DMS 273 (cell line): ENCODE results near the gene CDX1.

Experiments
- DNase-seq: peaks from one replicate; lab custom pipeline; 2025; ENCODE audit not compliant: unreplicated experiment; lab: John Stamatoyannopoulos, UW

CDX1 gene

GRCh38 chr5:150131461-150131860 lies 35.1 kb upstream of the CDX1 start:
- DNase-seq = no peak

- no peak for DNase-seq
Measured at GRCh38 chr5:150131978-150132694, 34.4 kb upstream of the CDX1 start.

DNA sequence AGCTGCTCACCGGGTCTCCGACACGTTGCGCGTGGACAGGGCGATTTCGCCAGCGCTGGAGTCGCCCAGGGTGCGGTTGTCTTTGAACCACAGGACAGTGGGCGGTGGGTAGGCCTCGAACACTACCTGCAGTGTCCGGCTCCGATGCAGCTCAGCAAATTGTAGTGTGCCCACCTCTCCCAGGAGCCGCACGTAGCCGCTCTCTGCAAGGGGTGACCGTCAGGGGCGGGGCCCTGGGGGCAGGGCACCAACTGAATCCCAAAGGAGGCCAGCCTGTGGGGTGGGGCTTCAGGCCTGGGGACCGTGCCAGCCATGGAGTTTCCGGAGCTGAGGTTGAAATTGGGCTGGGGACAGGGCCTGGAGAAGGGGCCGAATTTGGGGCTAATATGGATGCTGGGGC lies 33.8 kb upstream of the CDX1 start:
- DNase-seq = no peak

GRCh38 chr5:150133581-150134197 lies 32.9 kb upstream of the CDX1 start:
- DNase-seq = no peak

DNA sequence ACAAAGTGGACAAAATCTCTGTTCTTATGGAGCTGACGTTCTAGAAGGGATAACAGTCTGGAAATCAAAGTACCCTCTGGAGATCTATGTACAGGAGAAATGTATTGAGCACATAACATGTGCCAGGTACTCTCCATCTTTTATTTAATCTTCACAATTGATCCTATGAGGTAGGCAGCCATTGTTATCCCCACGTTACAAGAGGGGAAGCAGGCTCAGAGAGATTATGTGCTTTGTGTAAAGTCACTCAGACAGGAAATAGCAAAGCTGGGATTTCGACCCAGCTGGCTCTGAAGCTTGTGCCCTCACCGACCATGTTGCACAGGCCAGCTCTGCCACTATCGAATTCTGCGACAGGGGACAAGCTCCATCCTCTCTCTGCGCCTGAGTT lies 32.4 kb upstream of the CDX1 start:
- no peak for DNase-seq

- DNase-seq = no peak
Measured at GRCh38 chr5:150135557-150136304, 30.8 kb upstream of the CDX1 start.

- DNase-seq = no peak
Measured at GRCh38 chr5:150136305-150137167, 30.0 kb upstream of the CDX1 start.

DNA sequence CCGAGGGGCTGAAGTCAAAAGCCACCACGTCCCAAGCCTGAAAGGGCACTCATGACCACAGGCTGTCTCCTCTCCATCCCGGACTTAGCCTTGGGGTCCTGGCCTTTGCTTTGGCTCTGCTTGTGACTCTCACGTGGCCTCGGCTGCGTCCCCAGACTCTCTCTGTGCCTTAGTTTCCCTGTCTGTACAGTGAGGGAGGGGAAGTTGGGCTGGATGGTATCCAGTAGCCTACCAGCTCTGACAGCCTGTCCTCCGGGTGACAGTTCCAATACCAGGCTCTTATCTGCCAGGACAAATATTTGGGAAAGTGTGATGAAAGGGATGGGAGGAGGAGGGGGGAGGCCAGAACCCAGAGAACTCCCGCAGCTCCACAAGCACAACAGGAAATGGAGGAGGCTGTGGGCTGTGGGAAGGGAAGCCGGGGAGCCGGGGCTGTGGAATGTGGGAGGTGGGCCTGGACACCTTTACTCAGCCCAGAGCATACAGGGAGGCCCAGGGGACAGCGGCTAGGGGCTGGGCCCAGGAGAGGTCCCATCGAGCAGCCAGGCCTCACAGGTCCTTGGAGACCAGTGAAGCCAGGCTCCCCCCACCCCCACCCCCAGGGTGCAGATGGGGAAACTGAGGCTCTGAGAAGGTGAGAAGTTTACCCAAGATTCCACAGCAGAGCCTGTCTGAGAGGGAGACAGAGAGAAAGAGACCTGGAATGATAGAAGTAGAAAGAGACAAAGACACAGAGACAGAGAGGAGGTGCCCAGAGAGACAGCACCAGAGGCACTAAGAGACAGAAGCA lies 29.2 kb upstream of the CDX1 start:
- DNase-seq = no peak

DNA sequence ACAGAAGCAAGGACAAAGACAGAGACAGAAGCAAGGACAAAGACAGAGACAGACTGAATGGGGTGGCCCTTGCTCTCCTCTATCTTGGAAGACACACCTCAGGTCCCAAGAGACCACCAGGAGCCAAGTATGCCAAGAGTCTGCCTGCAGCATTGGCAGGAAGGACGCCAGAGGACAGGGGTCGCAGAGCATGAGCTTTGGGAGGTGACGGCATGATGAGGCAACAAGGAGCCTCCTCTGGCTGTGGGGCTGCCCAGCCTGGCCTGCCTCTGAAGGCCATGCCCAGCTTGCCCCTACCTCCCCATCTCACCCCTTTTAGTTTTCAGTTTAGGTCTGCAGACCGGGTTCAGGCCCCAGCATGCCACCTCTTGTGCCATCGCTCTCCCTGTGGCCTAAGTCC lies 28.6 kb upstream of the CDX1 start:
- DNase-seq = no peak

DNA sequence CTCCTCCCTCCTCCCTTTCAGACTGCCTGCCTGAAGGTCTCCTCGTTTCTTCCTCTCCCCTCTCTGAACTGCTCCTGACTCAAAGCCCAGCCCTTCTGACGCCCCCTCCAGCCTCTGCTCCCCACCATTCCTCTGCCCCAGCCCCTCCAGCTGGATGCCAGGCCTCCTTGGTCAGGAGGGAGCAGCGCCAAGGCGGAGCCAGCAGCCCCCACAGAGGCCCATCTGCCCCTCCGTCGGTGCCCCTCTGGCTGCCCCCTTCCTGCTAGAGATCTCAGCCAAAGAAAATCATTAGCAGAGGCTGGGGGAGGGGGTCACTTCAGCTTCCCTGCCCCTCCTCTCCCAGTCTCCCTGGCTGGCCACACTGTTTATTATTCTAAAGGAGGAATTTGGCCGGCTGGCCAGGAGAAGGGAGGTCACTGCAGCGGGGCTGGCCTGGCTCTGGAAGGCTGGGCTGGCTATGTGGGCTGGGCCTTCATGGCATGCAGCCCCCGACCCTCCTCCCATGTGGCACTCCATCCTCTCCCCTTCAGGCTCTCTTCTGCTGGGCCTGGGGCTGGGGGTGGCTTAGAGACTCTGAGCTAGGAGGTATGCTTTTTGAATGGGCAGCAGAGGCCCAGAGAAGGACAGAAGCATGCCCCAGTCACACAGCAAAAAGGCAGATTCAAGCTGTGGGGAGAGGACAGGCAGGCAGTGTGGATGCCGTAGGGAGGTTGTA lies 27.9 kb upstream of the CDX1 start:
- peak; percentile 25 for DNase-seq

DNA sequence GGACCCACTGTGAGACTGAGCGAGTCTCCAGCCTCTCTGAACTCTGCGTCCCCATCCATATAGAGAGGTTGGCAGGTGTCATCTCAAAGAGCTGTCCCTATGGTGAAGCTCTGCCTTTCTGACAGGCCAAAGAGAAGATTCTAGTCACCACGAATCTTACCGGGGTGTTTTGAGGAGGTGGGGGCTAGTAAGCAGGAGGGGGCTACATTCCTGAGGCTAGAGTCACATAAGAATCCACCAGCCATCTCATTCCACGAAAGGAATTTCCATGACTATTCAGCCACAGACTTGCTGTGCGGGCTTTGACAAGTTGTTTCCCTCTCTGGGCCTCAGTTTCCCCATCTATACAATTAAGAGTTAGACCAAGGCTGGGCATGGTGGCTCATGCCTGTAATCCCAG lies 27.2 kb upstream of the CDX1 start:
- no peak for DNase-seq

DNA sequence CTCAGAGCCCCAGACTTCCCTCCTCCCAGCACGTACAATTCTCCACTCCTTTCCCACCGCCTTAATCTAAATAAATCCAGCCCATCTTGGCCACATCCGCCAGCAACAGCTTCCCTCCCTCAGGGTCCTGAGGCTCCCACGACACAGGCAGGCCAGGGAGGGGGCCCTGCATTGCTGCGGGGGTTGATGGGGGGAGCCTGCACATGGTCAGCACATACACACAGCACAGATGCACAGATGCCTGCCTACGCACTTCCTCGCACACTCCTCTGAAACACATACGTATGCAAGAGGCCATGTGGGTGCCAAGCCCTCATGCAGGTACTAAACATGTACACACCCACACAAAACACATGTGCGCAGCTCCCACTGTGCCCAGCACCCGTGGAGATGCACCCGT lies 25.7 kb upstream of the CDX1 start:
- no peak for DNase-seq

GRCh38 chr5:150141544-150142184 lies 24.9 kb upstream of the CDX1 start:
- DNase-seq = no peak

DNA sequence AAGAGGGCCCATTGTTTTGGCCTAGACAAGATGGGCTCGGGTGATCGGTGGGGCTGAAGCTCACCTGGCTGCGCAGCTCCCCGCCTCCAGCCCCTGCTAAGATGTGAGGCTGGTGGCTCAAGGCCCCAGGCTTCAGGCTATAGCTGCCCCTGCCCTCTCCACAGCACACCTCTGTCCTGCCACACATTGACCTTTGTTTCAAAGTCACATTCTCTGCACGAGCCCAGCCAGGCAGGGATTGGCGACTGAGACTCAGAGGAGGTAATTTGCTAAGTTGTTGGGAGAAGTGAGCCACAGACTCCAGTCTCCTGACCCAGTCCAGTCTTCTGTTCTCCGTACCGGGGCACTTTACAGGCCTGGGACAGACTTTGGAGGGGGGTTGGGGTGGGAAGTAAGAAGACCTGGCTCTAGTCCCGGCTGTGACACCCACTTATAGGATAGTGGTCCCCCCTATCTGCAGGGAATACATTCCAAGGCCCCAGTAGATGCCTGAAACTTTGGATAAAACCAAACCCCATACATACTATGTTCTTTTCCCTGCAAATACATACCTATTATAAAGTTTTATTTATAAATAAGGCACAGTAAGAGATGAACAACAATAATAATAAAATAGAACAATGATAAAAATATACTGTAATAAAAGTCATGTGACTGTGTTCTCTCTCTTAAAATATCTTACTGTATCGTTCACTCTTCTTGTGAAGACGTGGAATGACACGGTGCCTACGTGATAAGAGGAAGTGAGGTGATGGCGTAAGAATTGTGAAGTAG lies 24.2 kb upstream of the CDX1 start:
- no peak for DNase-seq

- no peak for DNase-seq
Measured at GRCh38 chr5:150142959-150143349, 23.6 kb upstream of the CDX1 start.

DNA sequence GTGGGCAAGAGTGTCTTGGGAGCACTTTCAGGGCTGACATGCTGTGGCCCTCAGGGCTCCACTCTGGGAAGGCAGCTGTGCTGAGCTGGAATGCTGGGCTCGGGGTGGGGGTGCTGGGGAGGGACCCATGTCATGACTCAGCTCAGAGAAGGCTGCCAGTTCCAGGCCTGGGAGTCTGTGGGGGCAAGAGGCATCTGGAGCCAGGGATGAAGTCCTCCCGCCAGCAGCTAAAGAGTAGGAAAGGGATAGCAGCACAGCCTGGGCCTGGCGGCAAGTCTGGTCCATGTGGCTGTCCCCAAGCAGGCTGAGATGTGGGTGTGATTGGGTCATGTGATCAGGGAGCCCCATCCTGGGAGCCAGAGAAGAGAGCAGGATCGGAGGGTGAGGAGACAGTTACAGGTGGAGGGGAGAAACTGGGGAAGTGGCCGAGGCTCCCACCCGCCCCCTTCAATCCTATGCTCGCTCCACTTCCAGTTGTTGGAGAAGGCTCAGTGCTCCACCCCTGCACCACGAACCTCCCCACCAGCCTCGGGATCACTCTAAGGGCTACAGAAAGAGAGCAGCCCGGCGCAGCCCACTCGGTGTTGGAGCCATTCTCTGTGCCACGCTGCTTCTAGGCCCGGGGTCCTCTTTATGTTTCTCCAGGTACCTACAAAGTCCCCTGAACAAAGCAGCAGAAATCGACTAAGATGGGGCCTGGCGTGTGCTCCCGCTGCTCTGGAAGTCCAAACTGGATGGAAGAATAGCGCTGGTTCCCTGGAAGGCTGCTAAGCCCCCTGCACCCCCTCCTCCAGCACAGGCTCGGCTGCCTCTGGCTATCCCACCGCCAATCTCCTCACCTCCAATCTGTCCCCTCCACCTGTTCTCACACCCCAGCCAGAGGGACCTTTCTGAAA lies 23.0 kb upstream of the CDX1 start:
- peak; percentile 57 for DNase-seq

DNA sequence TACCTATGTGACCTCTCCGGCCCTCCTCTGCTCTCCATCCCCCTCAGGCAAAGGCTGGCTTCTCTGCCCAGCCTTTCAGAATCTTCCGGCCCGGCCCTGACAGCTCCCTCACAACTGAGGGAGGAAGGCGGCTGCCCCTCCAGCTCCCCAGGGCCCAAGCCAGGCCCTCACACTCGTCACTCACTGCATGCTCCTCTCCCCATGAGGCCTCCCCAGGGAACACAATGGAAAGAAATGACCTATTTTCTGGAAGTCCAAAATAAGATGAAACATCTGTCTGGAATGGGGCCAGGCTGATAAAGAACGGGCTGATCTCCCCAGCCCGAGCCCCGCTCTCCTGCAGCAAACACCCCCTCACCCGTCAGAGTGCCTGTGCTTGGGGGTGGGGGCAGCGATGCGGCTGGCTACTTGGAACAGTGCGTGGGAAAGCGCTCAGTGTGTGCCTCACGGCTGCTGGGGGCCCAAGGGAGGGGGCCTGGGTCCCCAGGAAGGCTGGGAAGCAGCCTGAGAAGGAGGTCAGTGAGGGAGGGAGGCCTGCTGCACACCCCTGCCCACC lies 22.3 kb upstream of the CDX1 start:
- DNase-seq = no peak
